C4-2B (cell line): Measurements from ENCODE around the gene GDF10.

Experiments
- CTCF ChIP-seq: fragments of 450-650 bp; conservative IDR thresholded peaks from 2 replicates; pipeline ENCODE4 v1.5.1; 2017; ENCODE audit warnings: mild to moderate bottlenecking
- ZFX ChIP-seq: fragments of 450-650 bp; IDR thresholded peaks from 2 replicates; pipeline ENCODE4 v1.6.1; 2017

- TF ChIP-seq CTCF = no peak
- TF ChIP-seq ZFX = no peak
Observed at GRCh38 chr10:47320812-47321211, 20.8 kb downstream of the GDF10 start.
